H9 (cell line): Measurements from ENCODE around the gene S100Z. TPM values are rescaled to one million over a fixed set of nuclear protein-coding genes. Genes with fewer than 3 reads are reported as not detected.

Source experiments
- DNase-seq: peaks from one replicate; pipeline ENCODE4 v3.0.0-alpha.2; 2017
- H2AFZ ChIP-seq: one replicate; pipeline ENCODE4 v1.6.1; 2013; ENCODE audit warnings: mild to moderate bottlenecking, low read length, control low read depth, moderate library complexity
- H2AK5ac ChIP-seq: 2 replicates; pipeline ENCODE4 v1.6.1; 2013; ENCODE audit warnings: low read length, control low read depth, mixed read lengths; ENCODE audit not compliant: insufficient read length
- H2BK120ac ChIP-seq: one replicate; pipeline ENCODE4 v1.6.1; 2013; ENCODE audit warnings: low read depth, mild to moderate bottlenecking, low read length, control low read depth, inconsistent platforms; ENCODE audit not compliant: poor library complexity, severe bottlenecking
- H2BK12ac ChIP-seq: 2 replicates; pipeline ENCODE4 v1.6.1; 2013; ENCODE audit warnings: low read length, control low read depth, mixed read lengths, low read depth; ENCODE audit not compliant: insufficient read length
- H2BK15ac ChIP-seq: 2 replicates; pipeline ENCODE4 v1.6.1; 2013; ENCODE audit warnings: low read depth, low read length, control low read depth
- H2BK20ac ChIP-seq: one replicate; pipeline ENCODE4 v1.6.1; 2013; ENCODE audit warnings: low read depth, mild to moderate bottlenecking, low read length, control low read depth, inconsistent platforms; ENCODE audit not compliant: poor library complexity, severe bottlenecking
- H2BK5ac ChIP-seq: 2 replicates; pipeline ENCODE4 v1.6.1; 2013; ENCODE audit warnings: low read length, control low read depth, mixed read lengths; ENCODE audit not compliant: insufficient read length
- H3K14ac ChIP-seq: 2 replicates; pipeline ENCODE4 v1.6.1; 2013; ENCODE audit warnings: low read length, control low read depth; ENCODE audit not compliant: insufficient read depth
- H3K18ac ChIP-seq: 2 replicates; pipeline ENCODE4 v1.6.1; 2013; ENCODE audit warnings: low read depth, mild to moderate bottlenecking, mixed read lengths, low read length, control low read depth; ENCODE audit not compliant: insufficient read length
- H3K23ac ChIP-seq: 2 replicates; pipeline ENCODE4 v1.6.1; 2013; ENCODE audit warnings: low read length, control low read depth, mixed read lengths, low read depth; ENCODE audit not compliant: insufficient read length
- H3K23me2 ChIP-seq: 2 replicates; pipeline ENCODE4 v1.6.1; 2013; ENCODE audit warnings: low read depth, mild to moderate bottlenecking, mixed read lengths, low read length, control low read depth; ENCODE audit not compliant: insufficient read length, poor library complexity, severe bottlenecking
- H3K27ac ChIP-seq: 2 replicates; pipeline ENCODE4 v1.5.1; 2013; ENCODE audit warnings: low read length, control low read depth, mixed read lengths, low read depth; ENCODE audit not compliant: insufficient read length
- H3K27me3 ChIP-seq: 2 replicates; pipeline ENCODE4 v1.6.1; 2013; ENCODE audit warnings: low read length, control low read depth, inconsistent platforms; ENCODE audit not compliant: insufficient read depth
- H3K4ac ChIP-seq: 2 replicates; pipeline ENCODE4 v1.6.1; 2013; ENCODE audit warnings: low read depth, mild to moderate bottlenecking, control low read depth, inconsistent platforms, low read length, moderate library complexity
- H3K4me1 ChIP-seq: 2 replicates; pipeline ENCODE4 v1.6.1; 2013; ENCODE audit warnings: low read length, control low read depth, inconsistent platforms; ENCODE audit not compliant: insufficient read depth
- H3K4me2 ChIP-seq: 2 replicates; pipeline ENCODE4 v1.6.1; 2013; ENCODE audit warnings: low read length, control low read depth, mixed read lengths; ENCODE audit not compliant: insufficient read length, insufficient read depth
- H3K56ac ChIP-seq: 2 replicates; pipeline ENCODE4 v1.6.1; 2013; ENCODE audit warnings: low read depth, mild to moderate bottlenecking, mixed read lengths, low read length, control low read depth; ENCODE audit not compliant: insufficient read length
- H3K79me1 ChIP-seq: 2 replicates; pipeline ENCODE4 v1.6.1; 2013; ENCODE audit warnings: low read depth, mild to moderate bottlenecking, moderate library complexity, low read length, control low read depth, inconsistent platforms; ENCODE audit not compliant: insufficient read depth, poor library complexity, severe bottlenecking
- H3K79me2 ChIP-seq: 2 replicates; pipeline ENCODE4 v1.6.1; 2013; ENCODE audit warnings: low read length, control low read depth, inconsistent platforms; ENCODE audit not compliant: insufficient read depth
- H3K9ac ChIP-seq: 2 replicates; pipeline ENCODE4 v1.6.1; 2013; ENCODE audit warnings: low read length, control low read depth, mixed read lengths; ENCODE audit not compliant: insufficient read length; ENCODE audit errors: extremely low read depth
- H3K9me3 ChIP-seq: one replicate; pipeline ENCODE4 v1.6.1; 2013; ENCODE audit warnings: low read depth, low read length, inconsistent platforms; ENCODE audit not compliant: control insufficient read depth
- H3T11ph ChIP-seq: one replicate; pipeline ENCODE4 v1.6.1; 2013; ENCODE audit warnings: mild to moderate bottlenecking, low read length, control low read depth, inconsistent platforms
- H4K20me1 ChIP-seq: one replicate; pipeline ENCODE4 v1.6.1; 2013; ENCODE audit not compliant: control insufficient read depth, insufficient read length, insufficient read depth
- H4K5ac ChIP-seq: 2 replicates; pipeline ENCODE4 v1.6.1; 2013; ENCODE audit warnings: low read depth, mild to moderate bottlenecking, mixed read lengths, low read length, control low read depth; ENCODE audit not compliant: insufficient read length
- H4K8ac ChIP-seq: replicated peaks from 2 replicates; pipeline ENCODE4 v1.6.1; 2013; ENCODE audit warnings: low read length, control low read depth, mixed read lengths, low read depth; ENCODE audit not compliant: insufficient read length
- H4K91ac ChIP-seq: 2 replicates; pipeline ENCODE4 v1.6.1; 2013; ENCODE audit warnings: low read depth, mild to moderate bottlenecking, moderate library complexity, mixed read lengths, low read length, control low read depth; ENCODE audit not compliant: insufficient read length
- H3K27ac Mint-ChIP-seq, 3 experiments: 2 replicates in 2 of 3; 3 replicates in 1 of 3; pipeline ENCODE4 v1.8.0; 2020 to 2021; ENCODE audit warnings: mixed read lengths in 3 of 3, mild to moderate bottlenecking in 1 of 3, moderate library complexity in 1 of 3
- H3K27me3 Mint-ChIP-seq: 2 replicates; pipeline ENCODE4 v1.8.0; 2021; ENCODE audit warnings: low read depth, mild to moderate bottlenecking, moderate library complexity, mixed read lengths
- H3K36me3 Mint-ChIP-seq, 3 experiments: 2 replicates in 2 of 3; 3 replicates in 1 of 3; pipeline ENCODE4 v1.8.0; 2020 to 2021; ENCODE audit warnings: low read depth in 3 of 3, mixed read lengths in 3 of 3; ENCODE audit not compliant: insufficient read depth in 1 of 3
- H3K4me1 Mint-ChIP-seq, 2 experiments: 2 replicates each; pipeline ENCODE4 v1.8.0; 2020; ENCODE audit warnings: mixed read lengths in 2 of 2
- H3K4me3 Mint-ChIP-seq, 2 experiments: 2 replicates in 1 of 2; 3 replicates in 1 of 2; pipeline ENCODE4 v1.8.0; 2020 to 2021; ENCODE audit warnings: mild to moderate bottlenecking in 2 of 2, mixed read lengths in 2 of 2, moderate library complexity in 1 of 2
- H3K9me3 Mint-ChIP-seq, 2 experiments: 2 replicates in 1 of 2; 3 replicates in 1 of 2; pipeline ENCODE4 v1.8.0; 2020; ENCODE audit warnings: mild to moderate bottlenecking in 2 of 2, mixed read lengths in 2 of 2, moderate library complexity in 1 of 2
- CTCF ChIP-seq: fragments of 200-600 bp; sonication (generic); conservative IDR thresholded peaks from 3 replicates; pipeline ENCODE4 v1.8.0; 2021; ENCODE audit warnings: antibody characterized with exemption, mild to moderate bottlenecking
- WGBS: extraction: QIAGEN DNeasy Blood & Tissue Kit; methylation state at CpG from one replicate; pipeline ENCODE4 v1.1.7; 2013; ENCODE audit warnings: missing lambda C conversion rate, low lambda C conversion rate, mixed read lengths; ENCODE audit not compliant: insufficient read length; ENCODE audit errors: extremely low coverage; 5-methylcytosine and 5-hydroxymethylcytosine counted together
- total RNA-seq: library from RNA; stranded (reverse); gene quantifications from 2 replicates; pipeline ENCODE4 v1.2.1, GENCODE V29; 2021

Gene S100Z
- total RNA-seq, 1 experiment from 2014 or later: not detected

DNA sequence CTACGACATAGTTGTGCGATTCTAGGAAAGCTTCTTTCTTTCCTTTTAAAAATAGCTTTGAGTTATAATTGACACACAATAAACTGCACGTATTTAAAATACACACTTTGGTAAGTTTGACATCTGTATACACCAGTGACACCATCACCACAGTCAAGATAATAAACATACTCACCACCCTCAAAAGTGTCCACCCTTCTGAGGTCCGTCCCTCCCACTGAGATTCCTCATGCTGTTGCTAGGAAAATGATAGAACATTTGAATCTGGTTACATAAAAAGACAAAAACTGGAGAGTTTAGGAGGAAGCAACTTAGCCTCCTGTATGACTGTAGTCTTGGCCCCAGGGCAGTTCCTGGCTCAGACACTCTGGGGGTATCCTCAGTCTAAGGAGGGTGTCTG, 17.2 kb downstream of the S100Z start:
- Histone ChIP-seq H3K23ac (no peak overlapping the region), H2AFZ (no peak overlapping the region), H3K79me2 (no peaks in the 10 kb centered on the region), H3K4ac (no peak overlapping the region), H2BK12ac (no peak overlapping the region), H4K8ac (no peak overlapping the region), H3K9me3 (no peaks in the 10 kb centered on the region), H2BK20ac (no peak overlapping the region), H3K4me1 (no peaks in the 10 kb centered on the region; the same call in 1 of the 2 replicates), H4K5ac (no peak overlapping the region), H4K91ac (no peak overlapping the region), H3K18ac (no peak overlapping the region), H2BK5ac (no peak overlapping the region), H3K4me2 (no peak overlapping the region), H2BK15ac (no peak overlapping the region), H3T11ph (no peak overlapping the region), H3K14ac (no peak overlapping the region), H3K27ac (no peak overlapping the region), H2AK5ac (no peak overlapping the region), H3K79me1 (no peaks in the 10 kb centered on the region), H2BK120ac (no peak overlapping the region), H4K20me1 (no peaks in the 10 kb centered on the region), H3K27me3 (no peaks in the 10 kb centered on the region), H3K56ac (no peak overlapping the region), H3K9ac (no peak overlapping the region), H3K23me2 (no peaks in the 10 kb centered on the region)
- no peak for DNase-seq
- H3K9me3 Mint-ChIP-seq: no peaks in the 10 kb centered on the region
- H3K4me3 Mint-ChIP-seq: no peak overlapping the region; a peak in 1 of 5 replicates
- no peaks in the 10 kb centered on the region for H3K27me3 Mint-ChIP-seq
- peak overlapping the region in 1 of 3 experiments; percentile 81; a peak in 1 of 7 replicates for H3K27ac Mint-ChIP-seq
- H3K36me3 Mint-ChIP-seq: no peaks in the 10 kb centered on the region
- no CpG with 5 or more reads among the region's 4 CpGs for WGBS
- peaks cover 20 to 21% of the 10 kb centered on the region in 2 experiments for H3K4me1 Mint-ChIP-seq
- no peak for TF ChIP-seq CTCF
